RKO (cell line): Measurements from ENCODE around the gene TMEM242.
"Not testable (repeated sequence)": the region's sequence is repeated elsewhere in the genome, so short reads cannot be mapped to it uniquely, and the experiment has no call there.

ENCODE experiments used
- DNase-seq: peaks from one replicate; pipeline ENCODE4 v3.0.0-alpha.2; 2016; ENCODE audit warnings: low spot score

The TMEM242 gene

GRCh38 chr6:157323966-157324300, 614 bp upstream of the TMEM242 start:
- peak; percentile 91 for DNase-seq

GRCh38 chr6:157322792-157323254, 496 bp downstream of the TMEM242 start:
- peak; percentile 87 for DNase-seq

- peak; percentile 86 for DNase-seq
Observed at GRCh38 chr6:157316871-157317814, 6.2 kb downstream of the TMEM242 start.

GRCh38 chr6:157314705-157315321, 8.5 kb downstream of the TMEM242 start:
- DNase-seq = peak; percentile 89

GRCh38 chr6:157313531-157314467, 9.5 kb downstream of the TMEM242 start:
- no peak for DNase-seq

- no peak for DNase-seq
Observed at GRCh38 chr6:157312757-157313156, 10.6 kb downstream of the TMEM242 start.

- DNase-seq = not testable (repeated sequence)
Observed at GRCh38 chr6:157310693-157311092, 12.6 kb downstream of the TMEM242 start.

GRCh38 chr6:157307661-157308060, 15.7 kb downstream of the TMEM242 start:
- no peak for DNase-seq

- DNase-seq = no peak
Observed at GRCh38 chr6:157305670-157306653, 17.4 kb downstream of the TMEM242 start.

- DNase-seq = no peak
Observed at GRCh38 chr6:157304899-157305663, 18.2 kb downstream of the TMEM242 start.

- no peak for DNase-seq
Observed at GRCh38 chr6:157302736-157303135, 20.6 kb downstream of the TMEM242 start.

GRCh38 chr6:157300436-157300835, 22.9 kb downstream of the TMEM242 start:
- DNase-seq = no peak

- no peak for DNase-seq
Observed at GRCh38 chr6:157300006-157300405, 23.3 kb downstream of the TMEM242 start.

GRCh38 chr6:157298216-157298724, 25.0 kb downstream of the TMEM242 start:
- no peak for DNase-seq

- no peak for DNase-seq
Observed at GRCh38 chr6:157294654-157295053, 28.7 kb downstream of the TMEM242 start.

GRCh38 chr6:157293780-157294179, 29.5 kb downstream of the TMEM242 start:
- no peak for DNase-seq

GRCh38 chr6:157292202-157292601, 31.1 kb downstream of the TMEM242 start:
- DNase-seq = no peak

- no peak for DNase-seq
Observed at GRCh38 chr6:157291356-157291755, 32.0 kb downstream of the TMEM242 start.

GRCh38 chr6:157290797-157291196, 32.5 kb downstream of the TMEM242 start:
- no peak for DNase-seq

- DNase-seq = no peak
Observed at GRCh38 chr6:157289764-157290163, 33.6 kb downstream of the TMEM242 start.
